AML-193 (cell line): Measurements from ENCODE around the gene BUB3.
A peak's percentile ranks its signal among the peaks of the same experiment; 100 is the strongest.
"Not testable (repeated sequence)": the region's sequence is repeated elsewhere in the genome, so short reads cannot be mapped to it uniquely, and the experiment has no call there.

Source experiments
- DNase-seq, 2 experiments: peaks; one replicate each; lab custom pipeline; 2025; lab: John Stamatoyannopoulos, UW

BUB3 gene

DNA sequence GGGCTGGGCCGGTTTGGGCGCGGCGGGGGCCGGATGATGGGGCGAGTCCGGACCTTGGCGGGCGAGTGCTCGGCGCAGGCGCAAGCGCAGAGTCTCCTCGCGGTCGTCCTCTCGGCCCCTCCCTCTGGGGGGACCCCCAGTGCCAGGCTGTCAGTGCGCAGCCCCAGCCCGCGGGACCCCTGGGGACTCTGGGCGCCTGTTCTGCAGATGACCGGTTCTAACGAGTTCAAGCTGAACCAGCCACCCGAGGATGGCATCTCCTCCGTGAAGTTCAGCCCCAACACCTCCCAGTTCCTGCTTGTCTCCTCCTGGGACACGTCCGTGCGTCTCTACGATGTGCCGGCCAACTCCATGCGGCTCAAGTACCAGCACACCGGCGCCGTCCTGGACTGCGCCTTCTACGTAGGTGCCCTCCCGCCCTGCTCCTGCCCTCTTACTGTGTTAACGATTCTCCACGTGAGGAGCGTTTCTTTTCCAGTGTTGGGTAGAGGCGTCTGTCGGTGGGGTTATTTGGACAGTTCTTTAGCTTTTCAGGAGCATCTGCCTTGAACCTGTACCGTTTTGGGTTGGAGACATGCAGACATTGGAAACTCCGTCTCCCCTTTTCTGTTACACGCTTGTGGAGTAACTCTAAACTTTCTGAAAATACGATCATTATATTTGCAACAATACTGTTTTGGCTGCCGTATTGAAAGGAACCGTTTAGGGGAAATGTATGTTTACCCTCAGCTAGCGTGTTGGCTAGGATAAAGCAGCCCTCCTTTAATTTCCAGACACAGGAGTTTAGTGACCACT lies 706 bp downstream of the BUB3 start:
- peak; percentile 18 to 57 for DNase-seq

DNA sequence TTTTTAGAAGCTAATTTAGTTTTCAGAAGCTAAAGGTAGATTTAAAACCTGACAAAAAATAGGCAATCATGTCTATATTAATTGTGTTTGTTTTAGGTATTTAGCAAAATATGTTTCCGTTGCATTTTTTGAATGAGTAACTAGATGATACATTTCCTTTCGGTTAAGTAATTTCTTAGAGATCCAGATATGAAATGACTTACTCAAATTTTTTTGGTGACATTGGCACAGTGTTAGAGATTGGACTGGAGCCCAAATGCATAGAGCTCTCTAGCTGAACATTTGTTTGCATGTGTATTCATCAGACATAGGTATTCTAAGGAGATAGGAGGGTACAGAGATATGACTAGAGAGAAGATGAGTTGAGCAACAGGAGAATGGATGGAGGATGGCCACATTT lies 1.9 kb downstream of the BUB3 start:
- DNase-seq: no peak

DNA sequence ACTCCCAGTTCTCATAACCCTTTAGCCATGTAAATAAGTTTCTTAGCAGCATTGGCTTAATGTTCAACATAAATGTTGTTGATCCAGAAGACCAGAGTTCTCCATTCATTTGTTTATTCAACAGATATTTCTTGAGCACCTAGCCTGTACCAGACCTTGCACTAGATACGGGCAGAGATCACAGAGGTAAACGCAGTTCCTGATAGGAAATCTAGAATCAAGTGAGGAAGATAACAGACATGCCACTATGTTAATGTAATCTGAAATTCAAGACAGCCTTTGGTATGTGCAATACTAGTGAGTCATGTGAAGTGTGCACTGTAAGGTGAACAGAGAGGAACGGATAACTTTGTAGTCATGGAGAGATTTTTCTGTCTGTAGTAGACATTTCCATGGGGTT lies 3.0 kb downstream of the BUB3 start:
- DNase-seq: peak; percentile 26 to 41

DNA sequence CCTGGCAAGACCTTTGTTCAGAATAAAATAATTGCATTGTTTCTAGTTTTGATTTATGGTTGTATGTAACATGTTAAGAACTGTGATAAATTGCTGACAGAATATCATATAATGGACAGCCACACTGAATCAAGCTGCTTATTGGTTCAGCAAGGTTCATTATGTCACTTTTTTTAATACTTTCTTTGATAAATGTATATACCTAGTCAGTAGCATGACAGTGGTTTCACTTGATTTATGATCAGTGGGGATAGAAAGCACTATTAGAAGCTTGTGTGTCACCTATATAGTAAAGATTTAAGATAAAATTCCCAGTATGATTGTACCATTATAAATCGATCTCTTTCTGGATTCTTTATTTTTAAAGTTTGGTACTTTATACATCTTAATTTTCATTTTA lies 4.5 kb downstream of the BUB3 start:
- no peak for DNase-seq

DNA sequence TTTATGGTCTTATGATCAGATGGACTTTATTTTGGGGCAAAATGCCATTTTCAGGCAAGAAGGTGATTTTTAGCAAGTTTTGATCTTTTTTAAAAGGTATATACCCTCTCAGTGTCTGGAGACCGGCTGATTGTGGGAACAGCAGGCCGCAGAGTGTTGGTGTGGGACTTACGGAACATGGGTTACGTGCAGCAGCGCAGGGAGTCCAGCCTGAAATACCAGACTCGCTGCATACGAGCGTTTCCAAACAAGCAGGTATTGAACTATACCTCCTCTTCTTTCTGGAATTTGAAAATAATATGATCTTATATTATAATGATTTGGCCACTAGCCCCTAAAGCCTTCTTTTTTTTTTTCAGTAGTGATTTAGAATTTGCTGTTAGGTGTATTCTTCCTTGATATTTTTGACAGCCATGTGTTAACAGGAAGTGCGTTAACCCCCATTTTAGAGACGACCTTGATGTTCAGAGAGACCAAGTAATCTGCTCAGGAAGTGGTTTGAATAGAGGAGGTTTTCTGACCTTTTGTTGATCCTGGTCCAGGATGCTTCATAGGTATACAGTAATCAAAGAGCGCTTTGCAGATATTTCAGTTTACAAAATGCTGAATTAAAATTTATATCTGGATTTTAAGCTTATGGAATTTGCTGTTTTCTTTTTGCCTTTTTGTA lies 6.2 kb downstream of the BUB3 start:
- DNase-seq: no peak

DNA sequence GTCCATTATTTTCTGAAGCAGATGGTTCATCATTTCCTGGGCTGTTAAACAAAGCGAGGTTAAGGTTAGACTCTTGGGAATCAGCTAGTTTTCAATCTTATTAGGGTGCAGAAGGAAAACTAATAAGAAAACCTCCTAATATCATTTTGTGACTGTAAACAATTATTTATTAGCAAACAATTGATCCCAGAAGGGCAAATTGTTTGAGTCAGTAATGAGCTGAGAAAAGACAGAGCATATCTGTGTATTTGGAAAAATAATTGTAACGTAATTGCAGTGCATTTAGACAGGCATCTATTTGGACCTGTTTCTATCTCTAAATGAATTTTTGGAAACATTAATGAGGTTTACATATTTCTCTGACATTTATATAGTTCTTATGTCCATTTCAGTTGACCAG lies 10.1 kb downstream of the BUB3 start:
- DNase-seq: no peak

DNA sequence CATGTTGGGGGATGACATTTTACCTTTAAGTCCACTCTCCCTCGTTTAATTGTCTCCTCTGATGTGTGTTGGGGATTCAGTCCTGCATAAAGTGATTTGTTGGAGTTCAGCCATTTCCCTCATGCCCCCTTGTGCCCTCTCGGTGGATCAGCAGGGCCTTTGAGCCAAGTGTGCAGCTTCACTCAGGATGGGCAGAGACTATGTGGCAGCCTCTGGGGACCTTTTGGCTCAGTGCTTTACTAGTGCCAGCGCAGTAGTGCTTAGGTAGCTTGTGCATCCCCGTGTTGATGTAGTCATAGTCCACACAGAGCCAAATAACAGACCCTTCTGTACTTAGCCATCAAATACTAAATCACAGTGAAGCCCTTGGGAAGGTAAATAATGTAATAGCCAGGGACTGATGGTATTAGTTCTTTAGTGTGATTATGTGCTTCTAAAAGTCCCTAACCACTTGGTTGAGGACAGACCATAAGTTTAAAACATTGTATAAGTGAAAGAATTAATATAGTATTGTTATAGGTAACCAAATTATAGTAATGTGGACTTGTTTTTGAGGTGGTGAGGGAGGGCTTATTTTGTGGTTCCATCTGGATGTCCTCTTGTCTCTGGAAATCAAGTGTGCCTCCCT lies 11.4 kb downstream of the BUB3 start:
- no peak for DNase-seq

DNA sequence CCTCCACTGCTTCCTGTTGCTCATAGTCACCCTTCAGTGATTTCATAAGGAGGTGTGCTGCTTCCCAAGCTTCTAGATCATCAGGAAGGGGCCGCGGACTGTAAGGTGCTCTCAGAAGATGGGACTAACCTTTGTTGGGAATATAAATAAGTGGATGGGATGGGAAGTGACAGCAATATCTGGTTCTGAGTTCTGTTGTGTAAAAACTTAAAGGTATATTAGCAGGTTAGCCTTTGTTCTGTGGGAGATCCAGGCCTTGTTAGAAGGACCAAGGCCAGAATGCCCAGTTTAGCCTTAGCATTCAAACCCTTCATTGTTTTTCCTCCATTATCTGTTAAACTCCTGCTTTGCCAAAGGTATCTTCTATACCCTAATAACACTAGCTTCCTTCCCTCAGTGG lies 12.4 kb downstream of the BUB3 start:
- no peak for DNase-seq

DNA sequence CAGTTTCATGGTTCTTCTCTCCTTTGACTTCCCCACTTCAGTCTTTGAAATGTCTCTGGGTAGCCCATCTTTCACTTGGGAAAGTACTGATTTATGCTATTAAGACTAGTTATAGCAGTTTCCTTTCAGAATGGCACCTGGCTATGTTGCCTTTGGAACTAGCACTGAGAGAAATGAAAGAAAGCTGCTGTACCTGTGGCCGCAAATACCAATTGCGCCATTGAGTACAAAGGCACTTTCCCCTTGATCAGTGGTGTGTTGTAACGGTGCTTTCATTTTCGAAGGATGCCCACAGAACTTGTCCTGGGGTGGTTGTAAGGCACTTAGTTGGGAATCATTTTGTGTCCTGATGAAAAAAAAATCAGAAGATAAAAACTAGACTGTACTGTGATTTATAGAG lies 16.8 kb downstream of the BUB3 start:
- no peak for DNase-seq

DNA sequence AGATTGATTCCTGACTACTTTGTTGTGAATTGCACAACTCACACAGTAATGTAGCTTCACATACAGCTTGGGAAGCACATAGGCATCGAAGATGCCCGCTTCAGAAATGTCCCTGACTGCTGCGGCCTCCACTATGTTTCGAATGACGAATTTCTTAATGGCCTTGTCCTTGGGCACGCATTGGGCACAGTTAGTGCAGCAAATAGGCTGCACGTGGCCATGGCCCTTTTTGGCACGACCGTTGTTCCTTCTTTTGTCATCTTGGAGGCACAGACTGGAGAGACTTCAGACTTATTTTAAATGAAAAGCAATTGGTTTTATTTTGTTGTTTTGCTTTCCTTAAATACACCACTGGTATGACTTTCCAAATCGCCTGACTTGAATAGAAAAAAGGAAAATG lies 17.4 kb downstream of the BUB3 start:
- not testable (repeated sequence) for DNase-seq

DNA sequence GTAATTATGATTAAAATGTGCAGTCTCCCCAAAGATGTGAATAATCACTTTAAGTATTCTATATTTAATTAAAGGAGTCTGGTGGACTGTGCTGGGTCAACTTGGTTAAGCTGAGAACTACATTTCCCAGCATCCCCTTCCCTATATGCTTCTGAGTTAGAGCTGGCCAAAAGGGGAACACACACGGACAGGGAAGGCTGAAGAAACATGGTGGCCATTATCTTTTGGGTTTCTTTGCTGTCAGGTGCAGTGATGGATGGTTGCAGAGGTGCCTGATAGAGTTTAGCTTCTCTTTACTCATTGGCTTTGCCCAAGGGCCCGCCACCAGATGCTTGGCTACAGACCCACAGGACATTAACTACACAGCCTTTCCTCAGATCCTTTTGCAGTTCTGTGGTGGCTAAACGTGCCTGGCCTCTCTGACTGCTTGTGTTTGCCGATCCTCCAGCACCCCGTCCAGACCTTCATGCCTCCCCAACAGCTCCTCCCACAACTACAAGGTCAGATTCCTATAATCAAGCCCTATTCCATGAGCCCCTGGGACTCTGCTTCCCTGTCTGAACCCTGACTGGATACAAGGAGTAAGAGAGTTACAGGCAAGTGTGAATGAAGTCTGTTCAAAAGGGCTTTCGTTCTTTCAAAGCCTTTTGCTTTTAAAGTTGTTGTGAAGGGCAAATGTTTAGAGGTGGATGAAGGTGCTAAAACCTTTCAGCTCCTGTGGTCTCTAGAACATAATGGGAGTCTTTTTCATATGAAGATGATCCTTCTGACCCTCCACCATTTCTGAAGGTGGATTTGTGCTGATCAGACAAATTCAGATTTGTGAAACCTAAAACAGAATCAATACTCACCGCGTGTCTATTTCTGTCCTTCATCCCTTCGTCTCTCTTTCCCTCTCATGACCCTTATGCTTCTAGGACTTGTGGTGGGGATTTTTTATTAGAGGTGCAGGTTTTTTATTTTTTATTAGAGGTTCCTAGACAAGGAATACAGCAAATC lies 21.5 kb downstream of the BUB3 start:
- no peak for DNase-seq

DNA sequence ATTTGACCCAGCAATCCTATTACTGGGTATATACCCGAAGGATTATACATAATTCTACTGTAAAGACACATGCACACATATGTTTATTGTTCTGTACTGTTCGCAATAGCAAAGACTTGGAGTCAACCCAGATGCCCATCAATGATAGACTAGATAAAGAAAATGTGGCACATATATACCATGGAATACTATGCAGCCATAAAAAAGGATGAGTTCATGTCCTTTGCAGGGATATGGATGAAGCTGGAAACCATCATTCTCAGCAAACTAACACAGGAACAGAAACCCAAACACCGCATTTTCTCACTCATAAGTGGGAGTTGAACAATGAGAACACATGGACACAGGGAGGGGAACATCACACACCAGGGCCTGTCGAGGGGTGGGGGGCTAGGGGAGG lies 24.2 kb downstream of the BUB3 start:
- DNase-seq: not testable (repeated sequence)

DNA sequence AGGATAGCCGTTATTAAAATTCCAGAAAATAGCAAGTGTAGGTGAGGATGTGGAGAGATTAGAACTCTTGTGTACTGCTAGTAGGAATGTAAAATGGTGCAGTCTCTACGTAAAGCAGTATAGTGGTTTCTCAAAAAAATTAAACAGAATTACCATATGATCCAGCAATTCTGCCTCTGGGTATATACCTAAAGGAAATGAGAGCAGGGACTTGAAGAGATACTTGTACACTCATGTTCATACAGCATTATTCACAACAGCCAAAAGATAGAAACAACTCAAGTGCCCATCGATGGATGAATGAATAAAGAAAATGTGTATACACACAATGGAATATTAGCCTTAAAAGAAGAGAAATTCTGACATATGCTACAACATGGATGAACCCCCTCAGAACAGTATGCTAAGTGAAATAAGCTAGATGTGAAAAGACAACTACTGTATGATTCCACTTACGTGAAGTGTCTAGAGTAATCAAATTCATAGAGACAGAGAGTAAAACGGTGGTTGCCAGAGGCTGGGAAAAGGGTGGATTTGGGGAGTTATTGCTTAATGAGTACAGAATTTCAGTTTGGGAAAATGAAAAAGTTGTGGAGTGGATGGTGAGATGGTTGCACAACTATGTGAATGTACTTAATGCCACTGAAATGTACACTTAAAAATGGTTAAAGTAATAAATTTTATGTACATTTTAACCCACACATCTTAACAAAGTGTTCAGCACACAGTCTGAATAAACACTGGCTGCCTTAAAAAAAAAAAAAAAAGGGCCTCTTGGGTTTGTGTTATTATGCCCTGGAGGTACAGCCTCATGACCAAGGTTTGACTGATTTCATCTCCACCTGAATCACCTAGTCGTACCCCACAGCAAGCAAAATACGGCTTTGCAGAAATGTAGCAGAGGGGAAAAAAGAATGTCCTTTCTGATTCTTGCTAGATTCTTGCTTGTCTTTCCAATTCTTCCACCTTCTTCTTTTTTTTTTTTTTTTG lies 26.2 kb downstream of the BUB3 start:
- DNase-seq: no peak

DNA sequence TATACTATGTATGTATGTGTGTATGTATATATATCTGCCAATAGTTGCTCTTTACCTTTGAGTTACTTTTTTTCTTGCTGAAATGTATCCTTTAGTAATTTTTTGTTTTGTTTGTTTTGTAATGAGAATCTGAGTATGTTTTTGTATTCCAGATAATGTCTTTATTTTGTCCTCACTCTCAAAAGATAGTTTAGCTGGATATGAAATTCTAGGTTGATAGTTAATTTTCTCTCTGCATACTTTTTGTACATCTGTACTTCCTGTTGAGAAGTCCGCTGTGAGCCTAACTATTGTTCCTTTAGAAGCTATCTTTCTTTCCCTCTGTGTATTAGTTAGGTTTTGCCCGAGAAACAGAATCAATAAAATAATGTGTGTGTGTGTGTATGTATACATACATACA lies 29.5 kb downstream of the BUB3 start:
- DNase-seq: no peak

DNA sequence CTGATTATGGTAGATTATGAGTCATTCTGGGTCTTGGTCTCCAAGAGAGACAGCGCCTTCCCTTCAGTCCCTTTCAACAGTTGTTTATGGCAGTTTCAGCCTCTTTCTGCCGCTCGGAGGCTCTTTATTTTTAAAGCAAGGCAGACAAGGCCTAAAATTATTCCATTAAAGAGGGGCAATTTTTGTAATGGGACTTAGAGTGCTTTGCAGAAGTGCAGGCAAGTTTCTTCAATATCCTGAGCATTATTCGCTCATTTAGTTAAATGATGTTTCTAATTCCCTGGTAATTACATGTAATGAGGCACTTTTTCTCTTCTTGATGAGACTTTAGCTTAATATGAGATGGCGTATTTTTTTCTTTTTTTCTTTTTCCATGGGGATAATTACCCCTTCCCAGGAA lies 33.6 kb downstream of the BUB3 start:
- no peak for DNase-seq

DNA sequence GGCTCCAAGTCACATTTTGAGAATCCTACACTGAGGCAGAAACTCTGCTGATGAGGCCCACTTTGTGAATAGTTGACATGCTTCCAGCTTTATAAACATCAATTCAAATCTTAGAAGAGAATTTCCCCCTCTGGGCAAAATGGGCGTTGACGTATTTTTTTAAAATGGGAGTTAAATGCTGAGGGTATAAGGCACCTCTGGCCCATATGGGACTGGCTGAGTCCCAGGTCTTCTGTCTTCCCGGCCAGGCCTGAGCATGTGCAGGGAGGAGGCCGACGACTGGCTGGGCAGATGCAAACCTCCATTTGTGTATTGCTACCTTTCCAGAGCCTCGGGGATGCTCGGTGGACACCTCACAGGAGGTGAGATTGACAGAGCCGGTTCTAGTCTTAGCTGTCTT lies 37.7 kb downstream of the BUB3 start:
- DNase-seq: no peak

DNA sequence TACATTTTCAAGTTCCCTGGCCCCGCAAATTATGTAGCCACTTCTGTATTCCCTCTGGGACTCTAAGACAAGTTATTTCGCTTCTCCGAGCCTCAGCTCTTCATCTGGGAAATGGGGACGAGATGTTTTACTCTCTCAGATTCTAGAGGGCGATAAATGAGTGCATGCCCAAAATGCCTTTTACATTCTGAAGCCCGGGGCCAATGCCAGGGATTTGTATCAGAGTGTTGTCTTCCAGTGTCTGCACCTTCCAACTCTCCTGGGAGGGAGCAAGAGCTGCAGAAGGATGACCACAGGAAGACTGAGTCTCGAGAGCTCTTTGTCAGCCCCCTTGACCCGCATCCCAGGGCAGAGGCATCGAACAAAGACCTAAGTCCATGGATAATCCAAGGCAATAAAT lies 39.9 kb downstream of the BUB3 start:
- no peak for DNase-seq

DNA sequence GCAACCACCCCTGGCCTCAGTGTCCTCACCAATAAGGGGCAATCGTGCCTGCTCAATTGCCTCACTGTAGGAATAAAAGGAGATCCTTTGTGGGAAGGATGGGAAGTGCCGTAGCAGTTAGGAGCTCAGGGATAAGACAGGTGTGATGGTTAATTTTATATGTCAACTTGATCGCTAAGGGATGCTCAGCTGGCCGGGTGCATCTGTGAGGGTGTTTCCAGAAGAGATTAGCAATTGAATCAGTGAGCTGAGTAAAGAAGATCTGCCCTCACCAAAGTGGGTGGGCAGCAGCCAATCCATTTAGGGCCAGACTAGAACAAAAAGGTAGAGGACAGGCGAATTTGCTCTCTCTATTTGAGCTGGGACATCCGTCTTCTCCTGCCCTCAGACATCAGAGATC lies 46.3 kb downstream of the BUB3 start:
- no peak for DNase-seq

DNA sequence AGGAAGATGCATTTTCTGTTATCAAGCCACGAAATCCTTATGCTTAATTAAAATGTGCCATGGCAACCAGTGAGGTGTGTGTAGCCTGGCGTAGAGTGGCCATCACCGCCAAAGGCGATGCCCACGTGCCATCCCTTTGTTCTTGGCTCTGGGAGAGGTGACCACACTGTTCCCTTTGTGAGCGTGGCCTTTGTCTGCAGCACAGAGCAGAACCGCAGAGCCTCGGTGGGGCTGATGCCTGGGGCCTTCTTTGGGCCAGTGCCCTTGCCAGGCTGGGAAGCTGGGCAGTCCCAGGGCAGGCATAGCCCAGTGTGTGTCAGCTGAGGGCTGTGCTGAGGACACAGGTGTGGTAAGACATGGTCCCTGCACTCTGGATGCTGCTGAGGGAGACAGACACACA lies 48.3 kb downstream of the BUB3 start:
- no peak for DNase-seq

DNA sequence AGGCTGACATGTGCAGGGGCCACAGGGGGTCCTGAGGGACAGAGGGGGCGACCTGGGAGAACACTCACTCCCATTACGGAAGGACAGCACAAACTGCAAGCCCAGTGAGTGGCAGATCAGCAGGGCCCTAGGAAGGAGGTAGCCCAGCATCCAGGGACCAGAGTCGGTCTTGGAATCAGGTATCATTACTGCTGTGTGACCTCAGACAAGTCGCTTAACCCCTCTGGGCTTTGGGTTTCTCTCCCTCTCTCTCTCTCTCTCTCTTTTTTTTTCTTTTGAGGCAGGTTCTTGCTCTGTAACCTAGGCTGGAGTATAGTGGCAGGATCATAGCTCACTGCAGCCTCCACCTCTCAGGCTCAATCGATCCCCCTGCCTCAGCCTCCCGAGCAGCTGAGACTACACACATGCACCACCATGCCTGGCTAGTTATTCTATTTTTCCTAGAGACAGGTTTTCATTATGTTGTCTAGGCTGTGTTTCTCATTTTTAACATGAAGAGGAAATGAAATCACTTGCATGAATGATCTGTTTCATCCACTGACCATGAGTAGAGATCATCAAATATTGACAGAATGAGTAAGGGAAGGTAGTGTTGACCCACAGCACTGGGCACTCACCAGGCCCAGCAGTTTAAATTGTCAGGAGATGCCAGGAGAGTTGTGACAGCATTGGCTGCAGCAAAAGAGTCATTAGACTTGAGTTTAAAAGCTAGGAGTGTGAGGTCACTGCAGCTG lies 49.4 kb downstream of the BUB3 start:
- DNase-seq: no peak
